Superior temporal gyrus (tissue), 1 donor: ENCODE data around the gene IGSF11.
"Not testable (repeated sequence)": the region's sequence is repeated elsewhere in the genome, so short reads cannot be mapped to it uniquely, and the experiment has no call there.

ENCODE experiments used
- DNase-seq: peaks from one replicate; pipeline ENCODE4 v3.0.0-alpha.2; 2016; ENCODE audit errors: extremely low spot score

Gene IGSF11

GRCh38 chr3:118990823-118991560 is 43.7 kb downstream of the IGSF11 start:
- peak; percentile 86 for DNase-seq

DNA sequence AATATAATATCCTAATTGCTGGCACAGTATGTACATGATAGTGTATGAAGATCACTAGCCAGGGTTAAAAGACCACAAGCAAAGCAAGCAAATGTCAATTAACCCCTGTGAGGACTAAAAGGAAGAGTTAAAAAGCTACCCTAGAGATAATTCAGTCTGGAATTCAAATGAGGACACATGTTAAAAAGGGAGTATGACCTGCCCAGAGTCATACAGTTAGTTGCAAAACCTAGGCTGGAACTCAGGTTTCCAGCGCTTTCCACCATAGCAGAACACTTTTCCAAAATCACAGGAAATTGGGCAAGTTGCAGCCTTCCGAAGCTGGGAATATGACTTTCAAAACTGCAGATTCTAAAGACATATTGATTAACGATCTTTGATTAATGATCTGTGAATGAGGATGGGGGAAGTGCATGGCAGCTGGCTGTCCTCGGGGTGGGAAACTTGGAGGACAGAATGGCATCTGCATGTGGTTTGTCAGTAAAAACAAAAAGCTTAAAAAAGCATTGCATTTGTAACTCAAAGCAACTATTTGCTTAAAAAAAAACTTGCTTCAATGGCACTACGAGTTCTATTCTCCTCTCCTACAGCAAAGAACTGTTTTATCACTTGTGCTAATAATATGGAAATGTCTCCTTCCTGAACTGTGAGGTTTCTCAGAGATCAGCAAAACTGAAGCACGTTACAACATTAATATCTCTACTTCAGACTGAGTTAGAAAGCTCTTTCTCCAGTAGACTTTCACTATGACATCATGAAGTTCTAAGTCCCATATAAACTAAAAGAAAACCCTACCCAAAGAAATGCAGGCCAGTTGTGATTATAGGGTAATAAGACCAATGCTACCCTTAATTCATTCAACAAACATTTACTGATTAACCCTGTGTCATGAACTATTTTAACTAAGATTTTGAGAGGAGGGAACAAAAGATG is 46.2 kb downstream of the IGSF11 start:
- peak; percentile 68 for DNase-seq

DNA sequence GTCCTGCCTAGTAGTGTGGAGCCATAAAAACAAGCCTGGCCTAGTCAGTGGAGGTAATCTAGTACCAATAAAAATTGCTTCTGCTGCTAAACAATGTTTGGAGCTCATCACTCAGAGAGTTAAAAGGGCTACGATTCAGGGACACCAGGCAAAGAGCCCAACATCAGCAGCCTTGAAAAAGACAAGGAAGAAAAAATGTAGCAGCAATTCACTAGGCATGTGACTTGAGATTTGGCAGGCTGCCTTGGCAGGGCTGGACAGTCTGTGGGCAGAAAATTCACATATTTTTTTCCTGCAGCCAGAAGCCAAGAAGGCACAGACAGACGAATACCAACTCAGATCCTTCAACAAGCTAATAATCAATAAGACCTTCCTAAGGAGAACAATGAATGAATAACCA is 47.2 kb downstream of the IGSF11 start:
- DNase-seq: peak; percentile 97

- no peak for DNase-seq
These were observed 47.9 kb downstream of the IGSF11 start for GRCh38 chr3:118986734-118987133.

DNA sequence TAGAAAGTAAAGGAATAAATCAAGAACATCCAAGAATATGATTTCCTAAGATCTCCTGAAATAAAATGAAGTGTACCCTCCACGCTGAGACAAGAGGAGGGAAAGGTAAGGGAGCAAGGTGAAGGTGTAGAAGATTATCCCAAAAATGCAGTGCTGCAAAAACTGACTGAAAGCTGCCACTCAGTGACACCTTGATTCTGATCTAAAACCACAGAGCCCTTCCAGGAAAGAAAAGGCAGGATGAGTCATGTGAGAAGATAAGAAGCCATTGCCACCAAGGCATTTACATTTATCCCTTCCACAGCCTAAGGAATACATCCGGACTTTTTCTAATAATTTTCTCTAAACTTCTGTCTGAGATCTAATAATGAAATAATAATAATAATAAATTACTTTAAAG is 49.9 kb downstream of the IGSF11 start:
- no peak for DNase-seq

DNA sequence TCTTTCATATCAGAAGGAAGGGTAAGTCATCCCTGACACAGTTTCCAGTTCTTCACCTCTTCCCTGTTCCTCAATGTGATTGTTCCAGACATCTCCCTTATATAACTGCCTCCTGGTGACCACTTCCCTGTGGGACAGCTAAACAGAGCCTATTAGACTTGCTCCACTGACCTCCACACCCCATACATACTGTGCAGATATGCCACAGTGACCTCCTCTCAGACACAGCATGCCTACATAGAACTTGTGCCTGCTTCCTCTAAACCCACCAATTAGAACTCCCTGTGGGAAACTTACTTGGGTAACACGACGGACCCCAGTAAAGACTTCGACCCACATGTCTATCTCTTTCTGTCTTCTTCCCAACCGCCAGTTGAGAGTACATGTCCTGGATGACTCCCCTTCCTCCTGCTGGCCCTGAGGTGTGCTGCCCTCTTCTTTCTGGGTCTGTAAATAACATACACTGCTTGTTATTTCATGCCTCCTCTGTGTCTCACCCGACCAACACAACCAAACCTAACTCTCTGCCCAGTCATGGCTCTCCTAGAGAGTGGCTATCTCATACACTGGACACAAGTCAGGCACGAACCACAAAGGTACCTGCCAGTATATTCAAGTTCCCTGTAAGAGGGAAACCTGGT is 53.0 kb downstream of the IGSF11 start:
- no peak for DNase-seq

GRCh38 chr3:118980832-118981231 is 53.8 kb downstream of the IGSF11 start:
- no peak for DNase-seq

DNA sequence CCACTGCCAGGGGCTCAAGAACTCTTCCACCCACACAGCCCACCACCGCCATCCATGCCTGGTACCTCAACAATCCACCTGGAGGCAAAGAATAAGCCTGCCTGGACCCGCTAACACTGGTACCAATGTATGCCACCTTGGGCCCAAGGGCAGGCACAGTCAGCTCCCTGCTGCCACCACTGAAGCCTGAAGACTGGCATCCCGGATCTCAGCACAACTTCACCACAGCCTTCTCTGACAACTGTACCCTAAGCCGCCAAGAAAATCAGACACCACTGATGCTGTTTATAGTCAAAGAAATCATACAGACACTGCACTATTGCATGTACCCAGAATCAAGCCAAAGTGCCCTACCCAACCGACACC is 56.3 kb downstream of the IGSF11 start:
- no peak for DNase-seq

- no peak for DNase-seq
These were observed 56.8 kb downstream of the IGSF11 start for GRCh38 chr3:118977671-118978392.

- no peak for DNase-seq
These were observed 57.5 kb downstream of the IGSF11 start for GRCh38 chr3:118977118-118977517.

DNA sequence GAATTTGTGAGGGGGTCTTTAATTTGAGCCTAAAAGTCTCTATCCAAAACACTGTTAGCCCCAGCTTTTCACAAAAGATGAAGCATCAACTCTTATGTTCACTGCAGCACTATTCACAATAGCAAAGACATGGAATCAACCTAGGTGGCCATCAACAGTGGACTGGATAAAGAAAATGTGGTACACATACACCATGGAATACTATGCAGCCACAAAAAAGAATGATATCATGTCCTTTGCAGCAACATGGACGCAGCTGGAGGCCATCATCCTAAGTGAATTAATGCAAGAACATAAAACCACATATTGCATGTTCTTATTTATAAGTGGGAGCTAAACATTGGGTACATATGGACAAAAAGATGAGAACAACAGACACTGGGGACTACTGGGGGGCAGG is 59.2 kb downstream of the IGSF11 start:
- DNase-seq: not testable (repeated sequence)

DNA sequence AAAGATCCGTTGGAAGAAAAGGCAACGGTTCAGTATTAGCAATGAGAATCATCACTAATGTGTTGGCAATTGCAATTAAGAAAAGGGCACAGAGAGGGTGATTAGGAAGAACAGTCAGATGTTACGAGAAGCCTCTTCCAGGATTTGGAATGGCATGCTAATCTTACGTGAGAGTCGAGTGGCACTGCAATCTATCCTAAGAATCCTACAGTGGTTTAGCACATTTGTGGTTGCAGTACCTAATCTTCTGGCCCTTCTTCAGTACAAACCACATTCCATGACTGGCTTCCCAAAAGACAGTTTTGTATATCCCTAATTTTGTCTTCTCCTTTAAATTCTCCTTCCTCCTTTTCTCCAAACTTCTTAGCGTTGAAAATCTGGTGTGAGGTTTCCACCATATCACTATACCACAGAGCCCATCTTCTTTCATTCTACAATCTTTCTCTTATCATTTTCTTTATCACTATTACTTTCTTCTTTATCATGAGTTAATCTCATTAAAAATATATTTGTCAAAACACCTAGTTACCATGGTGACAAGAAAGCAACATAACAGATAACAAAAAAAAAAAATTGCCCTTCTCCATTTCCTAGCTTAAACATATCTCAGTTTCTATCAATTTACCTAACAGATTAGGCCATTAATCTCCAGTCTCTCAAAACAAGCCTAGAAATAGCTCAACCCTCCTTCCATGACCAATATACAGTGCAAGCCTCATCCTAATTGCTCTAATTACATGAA is 60.1 kb downstream of the IGSF11 start:
- DNase-seq: no peak

DNA sequence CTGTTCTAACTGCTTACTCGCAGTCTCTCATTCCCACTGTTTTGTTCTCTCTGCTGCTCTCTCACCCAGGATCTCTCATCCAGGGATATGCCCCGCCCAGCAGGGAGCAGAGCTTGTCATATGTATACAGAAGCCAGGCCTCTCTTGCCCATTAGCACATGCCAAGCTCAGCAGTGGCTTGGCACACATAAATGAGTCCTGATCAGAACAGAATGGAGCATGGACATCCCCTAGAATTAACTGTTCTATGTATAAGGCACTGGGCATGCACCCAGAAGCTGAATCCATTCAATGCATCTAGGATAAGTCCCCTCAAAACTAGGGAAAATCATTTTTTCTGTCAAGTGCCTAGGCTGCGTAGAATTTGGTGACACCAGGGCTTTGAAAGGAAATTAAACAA is 61.6 kb downstream of the IGSF11 start:
- DNase-seq: peak; percentile 81

DNA sequence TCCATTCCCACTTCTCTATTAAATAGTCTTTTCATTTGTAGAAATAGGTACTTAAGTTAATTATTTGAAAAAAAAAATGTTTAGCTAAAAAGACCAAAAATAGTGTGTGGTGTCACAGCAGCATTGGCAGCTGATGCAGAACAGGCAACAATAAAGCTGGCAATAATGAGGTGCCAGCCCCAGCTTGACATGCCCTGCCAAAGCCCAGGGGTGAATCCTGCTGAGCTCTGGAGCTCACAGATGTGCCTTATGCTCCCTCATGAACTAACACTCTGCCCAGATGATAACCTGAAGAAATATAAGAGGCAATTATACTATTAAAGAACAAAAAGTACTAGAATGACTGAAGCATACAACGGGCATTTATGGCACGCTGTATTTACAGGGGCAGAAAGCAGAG is 63.8 kb downstream of the IGSF11 start:
- DNase-seq: peak; percentile 68

GRCh38 chr3:118968640-118969039 is 66.0 kb downstream of the IGSF11 start:
- peak; percentile 72 for DNase-seq

- DNase-seq: no peak
These were observed 66.5 kb downstream of the IGSF11 start for GRCh38 chr3:118968111-118968510.

GRCh38 chr3:118966700-118967099 is 67.9 kb downstream of the IGSF11 start:
- DNase-seq: peak; percentile 58

DNA sequence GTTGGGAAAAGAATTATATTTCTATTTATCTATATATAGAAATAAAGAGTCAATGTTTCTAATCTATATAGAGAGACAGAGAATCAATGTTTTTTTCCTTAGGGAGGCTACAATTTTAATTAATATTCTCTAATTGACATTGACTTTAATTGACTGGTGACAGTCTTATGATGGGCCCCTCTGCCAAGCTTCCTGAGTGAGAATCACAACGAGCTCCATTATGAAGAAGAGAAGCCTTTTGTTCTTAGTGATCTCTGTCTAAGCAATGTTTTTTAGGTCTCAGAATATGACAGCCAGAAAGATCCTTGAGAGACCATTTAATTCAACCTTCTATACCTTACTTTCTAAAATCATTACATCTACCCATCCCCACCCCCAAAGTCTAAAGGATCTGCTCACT is 70.9 kb downstream of the IGSF11 start:
- DNase-seq: peak; percentile 76

GRCh38 chr3:118960876-118961450 is 73.7 kb downstream of the IGSF11 start:
- no peak for DNase-seq

- no peak for DNase-seq
These were observed 78.6 kb downstream of the IGSF11 start for GRCh38 chr3:118955914-118956556.
